A549 (cell line): ENCODE data around the gene RTN4R.
"Not testable (repeated sequence)": the region's sequence is repeated elsewhere in the genome, so short reads cannot be mapped to it uniquely, and the experiment has no call there.

ENCODE experiments used
- CEBPB ChIP-seq, 2 experiments: fragments of >200 bp in 1 of 2; sonication (Bioruptor Twin) in 1 of 2; formaldehyde crosslinking in 1 of 2; IDR thresholded peaks; 2 replicates each; pipeline ENCODE4 v1.6.1; 2012 to 2016
- CTCF ChIP-seq: fragments of >200 bp; sonication (Bioruptor Twin); formaldehyde crosslinking; IDR thresholded peaks from 3 replicates; pipeline ENCODE4 v1.5.1; 2016
- MAZ ChIP-seq: fragments of 150-350 bp; IDR thresholded peaks from 2 replicates; pipeline ENCODE4 v1.6.1; 2014; ENCODE audit warnings: antibody characterized with exemption, low read depth, low read length, borderline replicate concordance

- not testable (repeated sequence) for TF ChIP-seq CEBPB (IDR thresholded peaks at IDR 0.05); MAZ; CTCF
These were observed 42.7 kb upstream of the RTN4R start for GRCh38 chr22:20310773-20311172.
